Fibroblast of mammary gland (primary cell): ENCODE data around the gene JAKMIP2.
"Not testable (repeated sequence)": the region's sequence is repeated elsewhere in the genome, so short reads cannot be mapped to it uniquely, and the experiment has no call there.

Experiments
- DNase-seq: peaks from one replicate; pipeline ENCODE4 v3.0.0-alpha.2; 2010; ENCODE audit warnings: low read depth
- H3K4me3 ChIP-seq: 2 replicates; pipeline ENCODE4 v1.5.1; 2011; ENCODE audit warnings: low read depth, mild to moderate bottlenecking, low read length, moderate library complexity; ENCODE audit not compliant: control insufficient read depth
- TF ChIP-seq, protein P1 (sequence below): conservative IDR thresholded peaks from 2 replicates; pipeline ENCODE4 v1.5.1; 2011; ENCODE audit warnings: low read depth, low read length, inconsistent platforms; ENCODE audit not compliant: control insufficient read depth, insufficient read depth

The JAKMIP2 gene

DNA sequence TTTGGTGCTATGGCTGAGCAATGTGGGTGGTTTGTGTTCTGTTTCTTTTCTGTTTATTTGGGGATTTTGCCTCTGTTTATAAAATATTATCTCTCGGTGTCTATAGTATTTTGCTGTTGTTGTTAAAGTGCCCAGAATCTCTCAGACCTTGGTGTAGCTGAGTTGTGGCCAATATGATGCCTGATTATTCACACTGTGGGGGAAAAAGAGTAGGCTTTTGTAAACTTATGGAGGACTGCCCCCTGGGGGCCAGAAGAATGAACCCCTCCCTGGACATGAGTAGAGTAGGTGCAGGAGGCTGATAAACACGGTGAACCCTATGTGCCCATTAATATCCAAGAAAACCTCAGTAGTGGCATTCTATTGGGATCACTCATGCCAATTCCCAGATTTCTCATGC, 223.7 kb downstream of the JAKMIP2 start:
- DNase-seq, result peak; percentile 79
- TF ChIP-seq, protein P1, sequence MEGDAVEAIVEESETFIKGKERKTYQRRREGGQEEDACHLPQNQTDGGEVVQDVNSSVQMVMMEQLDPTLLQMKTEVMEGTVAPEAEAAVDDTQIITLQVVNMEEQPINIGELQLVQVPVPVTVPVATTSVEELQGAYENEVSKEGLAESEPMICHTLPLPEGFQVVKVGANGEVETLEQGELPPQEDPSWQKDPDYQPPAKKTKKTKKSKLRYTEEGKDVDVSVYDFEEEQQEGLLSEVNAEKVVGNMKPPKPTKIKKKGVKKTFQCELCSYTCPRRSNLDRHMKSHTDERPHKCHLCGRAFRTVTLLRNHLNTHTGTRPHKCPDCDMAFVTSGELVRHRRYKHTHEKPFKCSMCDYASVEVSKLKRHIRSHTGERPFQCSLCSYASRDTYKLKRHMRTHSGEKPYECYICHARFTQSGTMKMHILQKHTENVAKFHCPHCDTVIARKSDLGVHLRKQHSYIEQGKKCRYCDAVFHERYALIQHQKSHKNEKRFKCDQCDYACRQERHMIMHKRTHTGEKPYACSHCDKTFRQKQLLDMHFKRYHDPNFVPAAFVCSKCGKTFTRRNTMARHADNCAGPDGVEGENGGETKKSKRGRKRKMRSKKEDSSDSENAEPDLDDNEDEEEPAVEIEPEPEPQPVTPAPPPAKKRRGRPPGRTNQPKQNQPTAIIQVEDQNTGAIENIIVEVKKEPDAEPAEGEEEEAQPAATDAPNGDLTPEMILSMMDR, result peak; percentile 84
- H3K4me3 ChIP-seq, result no peak overlapping the region

DNA sequence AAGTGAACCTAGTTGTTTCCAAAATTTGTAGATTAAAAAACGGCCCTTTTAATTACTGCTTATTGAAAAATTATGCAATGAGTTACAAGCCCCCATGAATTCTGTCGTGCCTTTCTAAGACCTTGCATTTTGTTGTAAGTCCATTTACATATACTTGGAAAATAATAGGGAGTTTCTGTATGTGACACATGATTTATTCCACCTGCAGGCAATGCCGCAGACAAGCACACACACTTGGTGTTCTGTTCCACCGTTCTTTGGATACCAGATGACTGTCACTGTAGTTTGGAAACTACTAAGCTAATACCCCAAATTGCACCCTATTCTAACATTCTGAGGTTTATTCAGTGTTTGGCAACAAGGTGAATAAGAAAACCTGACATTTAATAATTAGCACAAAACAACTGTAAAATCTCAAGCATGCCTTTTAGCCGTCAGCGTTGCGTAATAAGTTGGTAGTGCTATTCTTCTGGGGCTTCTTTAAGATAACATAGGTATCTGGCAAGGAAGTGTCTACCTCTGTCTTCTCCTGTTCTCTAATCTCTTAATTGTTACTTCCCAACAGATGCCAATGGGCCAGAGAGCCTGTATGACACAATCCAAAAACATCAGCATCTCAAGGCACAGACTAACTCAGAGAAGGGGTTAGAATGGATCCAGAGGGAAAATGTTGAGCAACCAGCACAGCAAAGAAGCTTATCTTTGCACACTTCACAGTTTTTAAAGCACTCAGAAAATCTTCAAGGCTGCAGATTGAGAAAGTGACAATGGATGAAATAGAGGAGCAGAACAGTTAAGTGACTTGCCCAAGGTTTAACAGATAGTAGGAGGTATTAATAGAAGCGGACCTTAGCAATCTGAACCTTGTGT, 224.4 kb downstream of the JAKMIP2 start:
- no peak overlapping the region for H3K4me3 ChIP-seq
- TF ChIP-seq, protein P1, result no peak
- DNase-seq, result no peak

DNA sequence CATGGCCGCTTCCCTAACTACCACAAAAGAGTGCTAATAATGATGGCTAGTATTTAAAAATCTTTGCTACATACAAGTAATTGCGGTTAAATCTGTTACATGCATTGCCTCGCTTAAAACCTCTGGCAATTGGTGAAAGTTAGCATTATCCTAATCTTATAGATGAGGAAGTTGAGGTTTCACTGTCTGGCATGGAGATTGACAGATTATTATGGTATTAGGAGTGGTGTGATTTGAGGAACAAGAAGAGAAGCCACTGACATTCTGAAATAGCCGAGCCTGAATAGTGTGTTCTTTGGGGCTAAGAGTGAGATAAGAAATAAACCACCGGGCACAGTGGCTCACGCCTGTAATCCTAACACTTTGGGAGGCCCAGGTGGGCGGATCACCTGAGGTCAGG, 227.4 kb downstream of the JAKMIP2 start:
- TF ChIP-seq, protein P1, result no peak

DNA sequence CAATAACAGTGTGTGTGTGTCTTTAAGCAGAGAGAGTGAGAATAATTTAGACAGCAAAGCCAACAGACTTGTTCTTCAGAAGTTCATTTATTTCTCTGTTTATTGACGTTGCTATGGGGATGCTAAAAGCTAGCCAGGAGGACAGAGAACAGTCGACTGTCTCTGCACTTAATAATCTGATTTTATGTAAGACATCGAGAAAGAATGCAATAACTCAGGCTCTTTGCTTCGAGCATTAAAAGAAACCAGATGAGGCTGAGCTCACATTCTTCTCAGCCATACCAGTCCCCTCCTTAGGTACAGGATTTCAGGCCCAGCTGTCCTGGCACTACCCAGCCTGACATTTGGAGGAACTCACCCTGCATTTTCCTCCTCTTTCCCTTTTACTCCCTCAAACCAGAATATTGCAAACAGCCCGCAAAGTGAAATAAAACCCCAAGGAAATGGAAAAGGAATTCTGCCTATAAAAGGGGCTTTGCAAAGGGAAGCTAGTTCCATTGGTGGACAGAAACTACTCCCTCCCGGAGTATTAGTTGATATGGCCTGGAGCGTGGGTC, 228.2 kb downstream of the JAKMIP2 start:
- TF ChIP-seq, protein P1, result no peak
- DNase-seq, result peak; percentile 89
- H3K4me3 ChIP-seq, result no peak overlapping the region

More for the DNA sequence above, 227.4 kb downstream of the JAKMIP2 start:
- H3K4me3 ChIP-seq, result no peak overlapping the region
- no peak for DNase-seq

DNA sequence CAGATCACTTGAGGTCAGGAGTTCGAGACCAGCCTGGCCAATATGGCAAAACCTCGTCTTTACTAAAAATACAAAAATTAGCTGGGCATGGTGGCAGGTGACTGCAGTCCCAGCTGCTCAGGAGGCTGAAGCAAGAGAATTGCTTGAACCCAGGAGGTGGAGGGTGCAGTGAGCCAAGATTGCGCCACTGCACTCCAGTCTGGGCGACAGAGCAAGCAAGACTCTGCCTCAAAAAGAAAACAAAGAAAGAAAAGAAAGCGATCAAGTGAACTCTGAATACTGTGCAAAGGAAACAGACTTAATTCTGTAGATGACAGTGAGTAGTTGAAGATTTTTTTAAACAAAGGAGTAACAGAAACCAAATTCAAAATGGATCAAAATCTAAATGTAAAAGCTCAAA, 228.7 kb downstream of the JAKMIP2 start:
- not testable (repeated sequence) for DNase-seq, H3K4me3 ChIP-seq

DNA sequence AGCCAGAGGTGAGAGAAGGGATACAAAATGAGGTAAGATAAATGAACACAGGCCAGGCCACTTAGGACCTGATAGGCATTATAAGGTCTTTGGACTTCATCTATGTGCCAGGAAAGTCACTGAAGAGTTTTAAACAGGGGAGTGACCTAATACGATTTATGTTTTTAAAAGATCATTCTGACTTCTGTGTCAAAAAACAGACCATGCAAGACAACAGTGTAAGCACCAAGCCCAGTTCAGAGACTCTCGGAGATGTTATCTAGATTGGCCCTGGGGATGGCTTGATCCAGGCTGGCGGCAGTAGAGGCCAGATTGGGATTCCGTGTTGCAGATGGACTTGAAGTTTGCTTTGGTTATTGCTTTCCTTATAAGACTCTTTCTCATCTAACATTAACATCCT, 229.6 kb downstream of the JAKMIP2 start:
- TF ChIP-seq, protein P1, result no peak
- H3K4me3 ChIP-seq, result no peak overlapping the region
- DNase-seq, result no peak

DNA sequence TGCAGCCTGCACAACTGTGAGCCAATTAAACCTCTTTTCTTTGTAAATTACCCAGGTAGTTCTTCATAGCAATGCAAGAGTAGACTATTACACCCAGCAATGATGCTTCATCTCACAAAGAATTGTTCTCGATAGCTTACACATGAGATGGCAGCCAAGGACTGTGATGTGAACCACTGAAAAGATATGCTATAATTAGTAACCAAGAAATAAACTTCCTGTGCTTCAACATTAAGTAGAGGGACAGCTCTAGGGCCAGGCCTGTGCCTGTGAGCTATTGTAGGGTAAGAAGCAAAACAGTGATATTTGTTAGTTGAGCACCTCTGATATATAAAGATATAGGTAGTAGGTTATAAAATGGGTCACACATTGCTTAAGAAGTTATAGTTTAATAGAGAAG, 230.9 kb downstream of the JAKMIP2 start:
- DNase-seq, result no peak
- H3K4me3 ChIP-seq, result no peak overlapping the region
- TF ChIP-seq, protein P1, result no peak
